HepG2 (cell line): ENCODE data around the gene NBEAL2. TPM values are rescaled to one million over a fixed set of nuclear protein-coding genes. Genes with fewer than 3 reads are reported as not detected.

ENCODE experiments used
- ATAC-seq: fragments of 200-7000 bp; cut with Tn5 transposase; 3 replicates; pipeline ENCODE4 v1.9.1; 2020; ENCODE audit warnings: mild to moderate bottlenecking, moderate library complexity
- BruUV-seq: library from RNA; stranded (reverse); fragments of 400-500 nt; replicated peaks from 2 replicates; lab custom pipeline; 2021; lab: Mats Ljungman, UMichigan
- CTCF ChIA-PET: fragments of 300-600 bp; formaldehyde crosslinking; extraction: SDS; loops from one replicate; lab custom pipeline; 2021; ENCODE audit warnings: low total read pairs, inconsistent platforms, low intra/inter-chr PET ratio; lab: Yijun Ruan, JAX
- POLR2A ChIA-PET: fragments of 350-600 bp; sonication (Branson Sonifier 250); formaldehyde crosslinking; loops from one replicate; lab custom pipeline; 2020; ENCODE audit warnings: antibody characterized with exemption, inconsistent platforms; lab: Yijun Ruan, JAX
- DNase-seq: peaks from one replicate; pipeline ENCODE4 v3.0.0-alpha.2; 2015; ENCODE audit warnings: low spot score
- FAIRE-seq: peaks from 3 replicates; lab custom pipeline; 2011; peaks lifted over from hg19 to GRCh38; lab: Jason Lieb, UNC
- H2AFZ ChIP-seq: one replicate; pipeline ENCODE4 v1.6.1; 2011; ENCODE audit warnings: low read length, inconsistent platforms
- H3K27ac ChIP-seq: fragments of 300-600 bp; 3 replicates; pipeline ENCODE4 v1.8.0; 2011; ENCODE audit warnings: mixed run types, mild to moderate bottlenecking, mixed read lengths, low read length, inconsistent platforms; ENCODE audit not compliant: insufficient read depth; ENCODE audit errors: extremely low read length
- H3K27me3 ChIP-seq, 2 experiments: fragments of 200-600 bp in 1 of 2; 2 replicates in 1 of 2; 3 replicates in 1 of 2; pipeline versions ENCODE4 v1.6.0 to v1.8.0; 2011; ENCODE audit warnings: low read length in 2 of 2, mild to moderate bottlenecking in 2 of 2, moderate library complexity in 2 of 2, inconsistent platforms in 1 of 2; ENCODE audit not compliant: insufficient read depth in 2 of 2, control insufficient read depth in 1 of 2
- H3K36me3 ChIP-seq, 2 experiments: fragments of 200-600 bp in 1 of 2; replicated peaks in 1 of 2; 2 replicates in 1 of 2; 3 replicates in 1 of 2; pipeline versions ENCODE4 v1.5.1 to v1.8.0; 2011; ENCODE audit warnings: low read length in 2 of 2, inconsistent platforms in 1 of 2; ENCODE audit not compliant: insufficient read depth in 2 of 2, control insufficient read depth in 1 of 2
- H3K4me1 ChIP-seq: 2 replicates; pipeline ENCODE4 v1.5.1; 2012; ENCODE audit warnings: low read length, inconsistent platforms; ENCODE audit not compliant: insufficient read depth
- H3K4me2 ChIP-seq: 2 replicates; pipeline ENCODE4 v1.6.0; 2011; ENCODE audit warnings: low read depth, low read length, inconsistent platforms
- H3K4me3 ChIP-seq, 3 experiments: fragments of 200-600 bp in 1 of 3; sonication (generic), shearing (Covaris generic) in 1 of 3; replicated peaks in 1 of 3; 2 replicates each; pipeline ENCODE4 v1.5.1; 2011 to 2016; ENCODE audit warnings: low read length in 3 of 3, inconsistent platforms in 2 of 3, low read depth in 2 of 3, mild to moderate bottlenecking in 2 of 3, control low read depth in 1 of 3, mixed read lengths in 1 of 3; ENCODE audit not compliant: insufficient read depth in 1 of 3
- H3K79me2 ChIP-seq: one replicate; pipeline ENCODE4 v1.6.1; 2011; ENCODE audit warnings: low read length, inconsistent platforms; ENCODE audit not compliant: insufficient read depth
- H3K9ac ChIP-seq: 2 replicates; pipeline ENCODE4 v1.6.0; 2011; ENCODE audit warnings: mild to moderate bottlenecking, low read depth, low read length, inconsistent platforms; ENCODE audit not compliant: insufficient read depth
- H3K9me3 ChIP-seq: 2 replicates; pipeline ENCODE4 v1.5.1; 2012; ENCODE audit warnings: mild to moderate bottlenecking, low read length
- H4K20me1 ChIP-seq: 2 replicates; pipeline ENCODE4 v1.6.0; 2011; ENCODE audit warnings: inconsistent platforms, mild to moderate bottlenecking, low read length, moderate library complexity; ENCODE audit not compliant: insufficient read depth
- ATF1 ChIP-seq: IDR thresholded peaks from 2 replicates; pipeline ENCODE4 v1.6.1; 2016; ENCODE audit warnings: mild to moderate bottlenecking, control low read depth
- CTCF ChIP-seq: sonication (generic); formaldehyde crosslinking; IDR thresholded peaks from 2 replicates; pipeline ENCODE4 v1.5.0; 2020; ENCODE audit warnings: mild to moderate bottlenecking, missing genetic modification reagents, moderate library complexity
- FOSL1 ChIP-seq: sonication (generic); formaldehyde crosslinking; IDR thresholded peaks from 2 replicates; pipeline ENCODE4 v1.9.0; 2021; ENCODE audit warnings: missing genetic modification reagents, borderline replicate concordance
- SIX1 ChIP-seq: sonication (generic); formaldehyde crosslinking; IDR thresholded peaks from 2 replicates; pipeline ENCODE4 v1.4.0; 2020; ENCODE audit warnings: missing genetic modification reagents, borderline replicate concordance
- TCF7 ChIP-seq: sonication (generic); IDR thresholded peaks from 2 replicates; pipeline ENCODE4 v1.6.1; 2016; ENCODE audit warnings: antibody characterized with exemption, low read depth
- TGIF2 ChIP-seq: IDR thresholded peaks from 2 replicates; pipeline ENCODE4 v1.6.1; 2016; ENCODE audit warnings: control low read depth, missing compliant biosample characterization
- THRA ChIP-seq: sonication (generic); formaldehyde crosslinking; IDR thresholded peaks from 2 replicates; pipeline ENCODE4 v1.4.0; 2020; ENCODE audit warnings: missing genetic modification reagents, borderline replicate concordance
- TSC22D2 ChIP-seq: sonication (generic); formaldehyde crosslinking; IDR thresholded peaks from 2 replicates; pipeline ENCODE4 v1.5.1; 2020; ENCODE audit warnings: missing genetic modification reagents, mild to moderate bottlenecking, borderline replicate concordance
- ZFY ChIP-seq: sonication (generic); formaldehyde crosslinking; IDR thresholded peaks from 2 replicates; pipeline ENCODE4 v1.4.0; 2020; ENCODE audit warnings: missing genetic modification reagents
- ZNF260 ChIP-seq: sonication (generic); formaldehyde crosslinking; IDR thresholded peaks from 2 replicates; pipeline ENCODE4 v1.4.0; 2020; ENCODE audit warnings: missing genetic modification reagents, low read depth, mild to moderate bottlenecking, borderline replicate concordance
- ZNF644 ChIP-seq: IDR thresholded peaks from 2 replicates; pipeline ENCODE4 v1.6.1; 2016; ENCODE audit warnings: low read depth
- ZNF839 ChIP-seq: sonication (generic); formaldehyde crosslinking; IDR thresholded peaks from 2 replicates; pipeline ENCODE4 v1.4.0; 2020; ENCODE audit warnings: missing genetic modification reagents, mild to moderate bottlenecking, borderline replicate concordance
- WGBS: methylation state at CpG from one replicate; pipeline ENCODE4 v1.1.6; 2017; ENCODE audit warnings: low lambda C conversion rate; 5-methylcytosine and 5-hydroxymethylcytosine counted together
- in situ Hi-C: cut with HindIII; loops from 2 replicates; pipeline ENCODE4 v1.10.0; 2017; ENCODE audit warnings: low pct_unique_long_range_greater_than_20kb; ENCODE audit not compliant: extremely low pct_ligation_motif_present
- intact Hi-C: fragments of 100-400 bp; cut with micrococcal nuclease; formaldehyde crosslinking; loops from one replicate; pipeline ENCODE4 v1.10.0; 2022; ENCODE audit not compliant: unreplicated experiment
- polyA plus RNA-seq, 8 experiments: library from polyadenylated mRNA; depleted of rRNA in 3 of 8; stranded (reverse) in 7 of 8; unstranded in 1 of 8; fragments of >200 nt; fragmentation: Illumina TruSeq in 4 of 8; extraction: Trizol in 4 of 8; gene quantifications; 2 replicates each; pipeline versions ENCODE4 v1.2.1 to v1.2.3, GENCODE V29; 2011 to 2016; ENCODE audit warnings: low read depth in 4 of 8, missing spikeins in 1 of 8, mixed read lengths in 1 of 8; ENCODE audit not compliant: insufficient read depth in 1 of 8
- total RNA-seq, 5 experiments: library from RNA; depleted of rRNA; stranded (reverse); fragments of >200 nt; fragmentation: Illumina TruSeq; extraction: Trizol; gene quantifications; 2 replicates each; pipeline ENCODE4 v1.2.3, GENCODE V29; 2016; ENCODE audit warnings: low read depth in 1 of 5
- TF ChIP-seq, protein P1 (sequence below): sonication (generic); formaldehyde crosslinking; IDR thresholded peaks from 2 replicates; pipeline ENCODE4 v1.8.1; 2023; ENCODE audit warnings: missing genetic modification reagents, inconsistent platforms, borderline replicate concordance

Gene NBEAL2
- total and polyA plus RNA-seq, 2 of the 13 experiments (the other 11 are each of a cell fraction or from before 2014, with no cell fraction given) = 9.7 to 12.4 TPM

GRCh38 chr3:46982546-46982945 is 3.1 kb downstream of the NBEAL2 start:
- Histone ChIP-seq H3K4me1 (peaks cover 52% of the 10 kb centered on the region), H3K9me3 (no peaks in the 10 kb centered on the region), H3K79me2 (peaks cover 4% of the 10 kb centered on the region), H3K36me3 (no peaks in the 10 kb centered on the region), H3K9ac (no peak overlapping the region), H2AFZ (no peak overlapping the region)
- intact Hi-C loops = no loop called here
- TF ChIP-seq ATF1 (CRISPR knock-in tag) (no peak), FOSL1 (CRISPR knock-in tag) (no peak), CTCF (CRISPR knock-in tag) (no peak), SIX1 (CRISPR knock-in tag) (no peak), TGIF2 (CRISPR knock-in tag) (no peak), ZNF260 (no peak), THRA (CRISPR knock-in tag) (no peak), ZNF644 (no peak), ZFY (no peak), TCF7 (no peak), TSC22D2 (CRISPR knock-in tag) (no peak), ZNF839 (no peak)
- TF ChIP-seq, protein P1, sequence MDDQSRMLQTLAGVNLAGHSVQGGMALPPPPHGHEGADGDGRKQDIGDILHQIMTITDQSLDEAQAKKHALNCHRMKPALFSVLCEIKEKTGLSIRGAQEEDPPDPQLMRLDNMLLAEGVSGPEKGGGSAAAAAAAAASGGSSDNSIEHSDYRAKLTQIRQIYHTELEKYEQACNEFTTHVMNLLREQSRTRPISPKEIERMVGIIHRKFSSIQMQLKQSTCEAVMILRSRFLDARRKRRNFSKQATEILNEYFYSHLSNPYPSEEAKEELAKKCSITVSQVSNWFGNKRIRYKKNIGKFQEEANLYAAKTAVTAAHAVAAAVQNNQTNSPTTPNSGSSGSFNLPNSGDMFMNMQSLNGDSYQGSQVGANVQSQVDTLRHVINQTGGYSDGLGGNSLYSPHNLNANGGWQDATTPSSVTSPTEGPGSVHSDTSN (CRISPR knock-in tag) = no peak
- TF ChIP-seq, all 625 proteins: peak for 0
- FAIRE-seq (no peak), DNase-seq (no peak), ATAC-seq (no peak)
- 73% methylated on average over 1 of the region's 2 CpGs for WGBS
- H4K20me1 ChIP-seq = no peaks in the 10 kb centered on the region
- CTCF ChIA-PET = no interaction called here
- POLR2A ChIA-PET = interaction anchor here (1.3 to 1.5 kb wide), 2 partner anchors 39 to 58 kb away, joined by 3 to 4 read pairs; no protein-coding TSS in a partner anchor
- in situ Hi-C loops = loop anchor here (5.0 kb wide), 1 partner anchor 50 kb away; no protein-coding TSS in a partner anchor
- no peak overlapping the region for H3K4me3 ChIP-seq
- no peaks in the 10 kb centered on the region; a peak in 1 of 5 replicates for H3K27me3 ChIP-seq
- H3K27ac ChIP-seq = no peak overlapping the region
- BruUV-seq = no TSS peak
- no peak overlapping the region for H3K4me2 ChIP-seq
